HEK293T (cell line): ENCODE results near the gene MFRP.

ENCODE experiments used
- BHLHE40 ChIP-seq: fragments of 450-650 bp; IDR thresholded peaks from 2 replicates; pipeline ENCODE4 v1.6.1; 2016; ENCODE audit warnings: mild to moderate bottlenecking, moderate library complexity, borderline replicate concordance
- ELF4 ChIP-seq: fragments of 450-650 bp; IDR thresholded peaks from 2 replicates; pipeline ENCODE4 v1.6.1; 2017; ENCODE audit warnings: antibody characterized with exemption
- NFRKB ChIP-seq: fragments of 450-650 bp; IDR thresholded peaks from 2 replicates; pipeline ENCODE4 v1.6.1; 2016; ENCODE audit warnings: mild to moderate bottlenecking, moderate library complexity
- SP1 ChIP-seq: fragments of 450-650 bp; IDR thresholded peaks from 2 replicates; pipeline ENCODE4 v1.6.1; 2017
- SUZ12 ChIP-seq: fragments of 450-650 bp; IDR thresholded peaks from 2 replicates; pipeline ENCODE4 v1.6.1; 2016; ENCODE audit warnings: mild to moderate bottlenecking
- ZNF384 ChIP-seq: fragments of 450-650 bp; IDR thresholded peaks from 2 replicates; pipeline ENCODE4 v1.6.1; 2016
- TF ChIP-seq, protein P1 (sequence below): fragments of 450-650 bp; IDR thresholded peaks from 2 replicates; pipeline ENCODE4 v1.6.1; 2016

DNA sequence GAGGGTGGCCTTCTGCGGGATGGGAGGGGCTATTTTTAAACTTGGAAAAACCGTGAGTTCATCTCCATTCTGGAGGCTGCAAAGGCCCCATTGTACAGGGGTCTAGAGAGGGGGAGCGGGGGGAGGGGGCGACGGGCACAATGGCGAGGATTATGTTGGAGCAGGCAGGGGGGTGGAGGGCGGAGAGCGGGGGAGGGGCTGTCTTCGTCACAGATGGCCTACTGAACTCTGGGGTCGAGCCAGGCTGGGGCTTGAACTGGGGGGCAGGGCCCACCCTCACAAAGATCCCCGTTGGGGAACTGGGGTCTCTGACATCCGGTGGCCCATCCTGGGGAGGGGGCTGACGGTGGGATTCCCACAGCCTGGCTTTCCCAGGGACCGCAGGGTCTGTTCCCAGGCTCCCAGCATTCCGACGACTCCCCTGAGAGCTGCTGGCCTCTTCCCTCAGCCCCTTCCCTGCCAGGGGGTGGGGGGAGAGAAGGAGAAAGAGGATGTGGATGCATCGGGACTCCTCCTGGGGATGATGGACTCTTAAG is 26.2 kb downstream of the MFRP start:
- TF ChIP-seq SP1 (no peak), BHLHE40 (no peak), SUZ12 (no peak), ZNF384 (no peak), ELF4 (no peak), NFRKB (no peak)
- TF ChIP-seq, protein P1, sequence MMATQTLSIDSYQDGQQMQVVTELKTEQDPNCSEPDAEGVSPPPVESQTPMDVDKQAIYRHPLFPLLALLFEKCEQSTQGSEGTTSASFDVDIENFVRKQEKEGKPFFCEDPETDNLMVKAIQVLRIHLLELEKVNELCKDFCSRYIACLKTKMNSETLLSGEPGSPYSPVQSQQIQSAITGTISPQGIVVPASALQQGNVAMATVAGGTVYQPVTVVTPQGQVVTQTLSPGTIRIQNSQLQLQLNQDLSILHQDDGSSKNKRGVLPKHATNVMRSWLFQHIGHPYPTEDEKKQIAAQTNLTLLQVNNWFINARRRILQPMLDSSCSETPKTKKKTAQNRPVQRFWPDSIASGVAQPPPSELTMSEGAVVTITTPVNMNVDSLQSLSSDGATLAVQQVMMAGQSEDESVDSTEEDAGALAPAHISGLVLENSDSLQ: no peak
